Breast epithelium (tissue), 3 donors: ENCODE data around the gene NFE2L2.

ENCODE experiments used
- CTCF ChIP-seq, 3 donors: fragments of 450-650 bp; IDR thresholded peaks; one replicate each; pipeline ENCODE4 v1.5.1; 2016 to 2017; ENCODE audit warnings: antibody characterized with exemption in 3 of 3, mild to moderate bottlenecking in 3 of 3, moderate library complexity in 3 of 3
- POLR2A ChIP-seq: fragments of 450-650 bp; IDR thresholded peaks from one replicate; pipeline ENCODE4 v1.6.1; 2016; ENCODE audit warnings: antibody characterized with exemption, mild to moderate bottlenecking, moderate library complexity
- POLR2AphosphoS5 ChIP-seq, 3 donors: sonication (generic); formaldehyde crosslinking; IDR thresholded peaks; one replicate each; pipeline ENCODE4 v1.6.1; 2017; ENCODE audit warnings: antibody characterized with exemption in 3 of 3

- no peak for TF ChIP-seq POLR2AphosphoS5 (IDR thresholded peaks at IDR 0.05)
- TF ChIP-seq CTCF (IDR thresholded peaks at IDR 0.05), result no peak
- TF ChIP-seq POLR2A, result no peak
These were observed 16.7 kb downstream of the NFE2L2 start for GRCh38 chr2:177247693-177248262.
